H1 (cell line): Measurements from ENCODE around the gene HYLS1. TPM values are rescaled to one million over a fixed set of nuclear protein-coding genes. Genes with fewer than 3 reads are reported as not detected.
A peak's percentile ranks its signal among the peaks of the same experiment; 100 is the strongest.

Source experiments
- CTCF ChIA-PET: fragments of 300-600 bp; sonication (Branson Sonifier 250); formaldehyde crosslinking; loops from one replicate; lab custom pipeline; 2021; ENCODE audit not compliant: partially characterized antibody; lab: Charles Lee
- POLR2A ChIA-PET: fragments of 300-600 bp; sonication (Branson Sonifier 250); formaldehyde crosslinking; loops from one replicate; lab custom pipeline; 2021; ENCODE audit warnings: inconsistent platforms; ENCODE audit not compliant: partially characterized antibody; lab: Charles Lee
- DNase-seq, 2 experiments: peaks; one replicate each; pipeline versions ENCODE4 v3.0.0 to v3.0.0-alpha.2; 2010 to 2022; ENCODE audit warnings: low spot score in 2 of 2, low read depth in 1 of 2, mixed read lengths in 1 of 2
- FAIRE-seq: peaks from 2 replicates; lab custom pipeline; 2011; peaks lifted over from hg19 to GRCh38; lab: Jason Lieb, UNC
- H2AFZ ChIP-seq: 2 replicates; pipeline ENCODE4 v1.8.1; 2012; ENCODE audit warnings: low read length, inconsistent platforms
- H2AK5ac ChIP-seq: 2 replicates; pipeline ENCODE4 v1.6.1; 2013; ENCODE audit warnings: low read depth, low read length
- H2BK120ac ChIP-seq: replicated peaks from 2 replicates; pipeline ENCODE3; 2013; ENCODE audit warnings: low read depth, low read length, inconsistent platforms
- H2BK12ac ChIP-seq: 2 replicates; pipeline ENCODE4 v1.6.1; 2013; ENCODE audit warnings: low read depth, low read length
- H2BK15ac ChIP-seq: 2 replicates; pipeline ENCODE4 v1.6.1; 2013; ENCODE audit warnings: low read length
- H2BK20ac ChIP-seq: 2 replicates; pipeline ENCODE4 v1.6.1; 2013; ENCODE audit warnings: low read length
- H2BK5ac ChIP-seq: 2 replicates; pipeline ENCODE4 v1.6.1; 2013; ENCODE audit warnings: low read depth, low read length
- H3K14ac ChIP-seq: 2 replicates; pipeline ENCODE4 v1.6.1; 2013; ENCODE audit warnings: inconsistent platforms; ENCODE audit not compliant: insufficient read length
- H3K18ac ChIP-seq: 2 replicates; pipeline ENCODE4 v1.6.1; 2013; ENCODE audit warnings: low read length; ENCODE audit errors: extremely low read depth
- H3K23ac ChIP-seq: 2 replicates; pipeline ENCODE4 v1.6.1; 2013; ENCODE audit warnings: inconsistent platforms; ENCODE audit not compliant: insufficient read length
- H3K23me2 ChIP-seq: 2 replicates; pipeline ENCODE4 v1.6.1; 2013; ENCODE audit warnings: low read depth, low read length
- H3K27ac ChIP-seq: 2 replicates; pipeline ENCODE4 v1.6.1; 2011; ENCODE audit warnings: low read depth, low read length, inconsistent platforms
- H3K27me3 ChIP-seq, 4 experiments: replicated peaks in 1 of 4; 1 replicate in 1 of 4; 2 replicates in 3 of 4; pipeline versions ENCODE4 v1.6.1 to v1.8.1; 2011 to 2013; ENCODE audit warnings: low read length in 3 of 4, mild to moderate bottlenecking in 3 of 4, inconsistent platforms in 2 of 4, mixed read lengths in 2 of 4, moderate library complexity in 1 of 4; ENCODE audit not compliant: control insufficient read depth in 3 of 4, insufficient read depth in 3 of 4; ENCODE audit errors: extremely low read depth in 1 of 4
- H3K36me3 ChIP-seq, 4 experiments: 2 replicates each; pipeline versions ENCODE4 v1.6.1 to v1.8.1; 2011 to 2013; ENCODE audit warnings: mild to moderate bottlenecking in 4 of 4, low read length in 3 of 4, moderate library complexity in 2 of 4, control low read depth in 1 of 4, inconsistent platforms in 1 of 4; ENCODE audit not compliant: insufficient read depth in 4 of 4, control insufficient read depth in 2 of 4
- H3K4ac ChIP-seq: replicated peaks from 2 replicates; pipeline ENCODE3; 2013; ENCODE audit warnings: low read length, low read depth, mixed read lengths, inconsistent platforms; ENCODE audit not compliant: insufficient read length
- H3K4me1 ChIP-seq, 4 experiments: replicated peaks in 1 of 4; 1 replicate in 1 of 4; 2 replicates in 3 of 4; pipeline versions ENCODE4 v1.6.1 to v1.8.1; 2011 to 2013; ENCODE audit warnings: low read length in 3 of 4, inconsistent platforms in 2 of 4, mixed read lengths in 1 of 4; ENCODE audit not compliant: insufficient read depth in 4 of 4, control insufficient read depth in 3 of 4
- H3K4me2 ChIP-seq, 2 experiments: 2 replicates each; pipeline versions ENCODE4 v1.6.1 to v1.8.1; 2011 to 2013; ENCODE audit warnings: low read depth in 2 of 2, low read length in 2 of 2, control low read depth in 1 of 2, inconsistent platforms in 1 of 2, mild to moderate bottlenecking in 1 of 2; ENCODE audit not compliant: insufficient read depth in 1 of 2
- H3K4me3 ChIP-seq, 4 experiments: fragments of 200-600, 300-600 bp in 1 of 4; sonication (generic), shearing (Covaris generic), sonication (Bioruptor Twin) in 1 of 4; 2 replicates each; pipeline versions ENCODE4 v1.5.1 to v1.8.1; 2011 to 2016; ENCODE audit warnings: low read length in 4 of 4, low read depth in 3 of 4, control low read depth in 2 of 4, inconsistent platforms in 2 of 4, mild to moderate bottlenecking in 2 of 4, mixed read lengths in 1 of 4, moderate library complexity in 1 of 4; ENCODE audit not compliant: insufficient read depth in 2 of 4; ENCODE audit errors: extremely low read depth in 1 of 4
- H3K56ac ChIP-seq: replicated peaks from 2 replicates; pipeline ENCODE3; 2013; ENCODE audit warnings: low read depth, mild to moderate bottlenecking, mixed read lengths, low read length, inconsistent platforms; ENCODE audit not compliant: insufficient read length
- H3K79me1 ChIP-seq: 2 replicates; pipeline ENCODE4 v1.6.1; 2013; ENCODE audit warnings: low read depth, low read length, control low read depth
- H3K79me2 ChIP-seq, 2 experiments: 2 replicates each; pipeline versions ENCODE4 v1.6.1 to v1.8.1; 2012 to 2013; ENCODE audit warnings: low read length in 2 of 2, mild to moderate bottlenecking in 2 of 2, inconsistent platforms in 1 of 2; ENCODE audit not compliant: insufficient read depth in 2 of 2, control insufficient read depth in 1 of 2
- H3K9ac ChIP-seq, 4 experiments: replicated peaks in 1 of 4; 1 replicate in 1 of 4; 2 replicates in 3 of 4; pipeline versions ENCODE4 v1.6.1 to v1.8.1; 2011 to 2013; ENCODE audit warnings: low read depth in 3 of 4, low read length in 3 of 4, control low read depth in 2 of 4, mild to moderate bottlenecking in 2 of 4, moderate library complexity in 2 of 4, inconsistent platforms in 1 of 4; ENCODE audit errors: extremely low read depth in 1 of 4
- H3K9me3 ChIP-seq, 2 experiments: 2 replicates each; pipeline versions ENCODE4 v1.6.1 to v1.8.1; 2012 to 2013; ENCODE audit warnings: mild to moderate bottlenecking in 2 of 2, moderate library complexity in 2 of 2, control low read depth in 1 of 2, inconsistent platforms in 1 of 2, low read depth in 1 of 2, low read length in 1 of 2, mixed read lengths in 1 of 2; ENCODE audit not compliant: insufficient read depth in 2 of 2
- H4K20me1 ChIP-seq, 2 experiments: replicated peaks in 1 of 2; 2 replicates each; pipeline versions ENCODE3 to v1.8.1; 2011 to 2013; ENCODE audit warnings: inconsistent platforms in 2 of 2, low read length in 2 of 2, mild to moderate bottlenecking in 1 of 2; ENCODE audit not compliant: insufficient read depth in 2 of 2, control insufficient read depth in 1 of 2
- H4K5ac ChIP-seq: 2 replicates; pipeline ENCODE4 v1.6.1; 2013; ENCODE audit warnings: low read length, low read depth, mixed read lengths, inconsistent platforms; ENCODE audit not compliant: insufficient read length
- H4K8ac ChIP-seq: 2 replicates; pipeline ENCODE4 v1.8.0; 2013; ENCODE audit warnings: mild to moderate bottlenecking, moderate library complexity, low read length, inconsistent platforms; ENCODE audit not compliant: insufficient read depth; ENCODE audit errors: extremely low read depth
- H4K91ac ChIP-seq: replicated peaks from 2 replicates; pipeline ENCODE3; 2013; ENCODE audit warnings: low read length, mixed read lengths, inconsistent platforms; ENCODE audit not compliant: insufficient read length
- SP2 ChIP-seq: IDR thresholded peaks from 2 replicates; pipeline ENCODE4 v1.6.1; 2012; ENCODE audit warnings: mild to moderate bottlenecking, low read length, inconsistent platforms
- WGBS, 2 experiments: shearing (Covaris generic) in 1 of 2; methylation state at CpG; one replicate each; pipeline versions ENCODE4 v1.1.6 to v1.1.7; 2013 to 2015; ENCODE audit warnings: low lambda C conversion rate in 2 of 2, mixed read lengths in 2 of 2, inconsistent platforms in 1 of 2, low coverage in 1 of 2, missing lambda C conversion rate in 1 of 2; ENCODE audit not compliant: insufficient replicate concordance in 2 of 2, insufficient coverage in 1 of 2, insufficient read length in 1 of 2; ENCODE audit errors: extremely low coverage in 1 of 2, missing lambda C conversion rate in 1 of 2; 5-methylcytosine and 5-hydroxymethylcytosine counted together
- polyA plus RNA-seq, 7 experiments: library from polyadenylated mRNA; depleted of rRNA in 3 of 7; stranded (reverse) in 5 of 7; unstranded in 2 of 7; fragments of >200 nt in 5 of 7; fragments of 200-250 nt in 2 of 7; gene quantifications; 1 replicate in 5 of 7; 2 replicates in 1 of 7; 4 replicates in 1 of 7; pipeline versions ENCODE4 v1.2.1 to v1.2.3, GENCODE V29; 2011 to 2013; ENCODE audit warnings: missing spikeins in 2 of 7, mixed read lengths in 2 of 7
- total RNA-seq: library from RNA; stranded (reverse); fragmentation: NEBNext Ultra II Directional; extraction: Animal tissue kit (Norgen Biotek cat#: 25700); gene quantifications from 2 replicates; pipeline ENCODE4 v1.2.1, GENCODE V29; 2021

HYLS1 gene
- total and polyA plus RNA-seq, 2 of the 8 experiments (the other 6 are each of a cell fraction or from before 2014, with no cell fraction given), result 5.1 to 11.6 TPM

GRCh38 chr11:125948278-125949051 is 61.0 kb downstream of the HYLS1 start:
- no peaks in the 10 kb centered on the region for H3K79me1 ChIP-seq
- DNase-seq, result peak in 1 of 2 experiments; percentile 38
- no peak for FAIRE-seq
- no peaks in the 10 kb centered on the region for H3K36me3 ChIP-seq
- H2BK20ac ChIP-seq, result no peak overlapping the region
- H3K79me2 ChIP-seq, result no peaks in the 10 kb centered on the region
- no peak overlapping the region for H4K5ac ChIP-seq
- H3K27me3 ChIP-seq, result no peaks in the 10 kb centered on the region
- no peaks in the 10 kb centered on the region for H4K20me1 ChIP-seq
- no peak overlapping the region for H4K91ac ChIP-seq
- H3K4me1 ChIP-seq, result peaks cover 0 to 2% (median 0%) of the 10 kb centered on the region in 4 experiments; a peak in 3 of 7 replicates
- no peak overlapping the region for H3K14ac ChIP-seq
- H2BK120ac ChIP-seq, result no peak overlapping the region
- H3K4me2 ChIP-seq, result no peak overlapping the region
- no peak overlapping the region for H2BK12ac ChIP-seq
- no peaks in the 10 kb centered on the region for H3K9me3 ChIP-seq
- H3K18ac ChIP-seq, result no peak overlapping the region
- no peak overlapping the region for H3K23ac ChIP-seq
- no peak overlapping the region for H3K4ac ChIP-seq
- no peak overlapping the region for H2AFZ ChIP-seq
- no peak overlapping the region; the same call in 1 of the 2 replicates for H4K8ac ChIP-seq
- TF ChIP-seq SP2, result no peak
- no peak overlapping the region for H3K56ac ChIP-seq
- H2AK5ac ChIP-seq, result no peak overlapping the region
- no peaks in the 10 kb centered on the region for H3K23me2 ChIP-seq
- H3K9ac ChIP-seq, result no peak overlapping the region
- H2BK15ac ChIP-seq, result no peak overlapping the region
- no peak overlapping the region for H3K27ac ChIP-seq
- H3K4me3 ChIP-seq, result no peak overlapping the region
- WGBS, 2 experiments, result 88% methylated on average over 21 of the region's 23 CpGs; no CpG with 5 or more reads in 1 of the 2 experiments
- ChIA-PET POLR2A (interaction anchor here (0.6 to 0.9 kb wide), 2 partner anchors 8 to 42 kb away, joined by 3 read pairs; no protein-coding TSS in a partner anchor), CTCF (interaction anchor here (0.6 to 2.9 kb wide), 3 partner anchors 7 to 247 kb away, joined by 3 to 17 read pairs (median 6); no protein-coding TSS in a partner anchor)
- H2BK5ac ChIP-seq, result no peak overlapping the region
